Measurements from ENCODE around the gene NHERF2. TPM values are rescaled to one million over a fixed set of nuclear protein-coding genes. Genes with fewer than 3 reads are reported as not detected.

The NHERF2 gene
- polyA plus RNA-seq, 3 donors from 2014 or later = 0.54 to 1.4 TPM; not detected in 1

GRCh38 chr16:2040041-2040786 is 13.5 kb downstream of the NHERF2 start:
- Mint-ChIP-seq H3K36me3 (no peaks in the 10 kb centered on the region), H3K27me3 (ENCODE audit: low read depth in 3 of 3) (peaks cover 0 to 2% (median 0%) of the 10 kb centered on the region in 3 donors), H3K4me1 (no peaks in the 10 kb centered on the region), H3K4me3 (no peak overlapping the region), H3K27ac (no peak overlapping the region), H3K9me3 (no peaks in the 10 kb centered on the region)
- no peak for DNase-seq

- DNase-seq = no peak
- peaks cover 0 to 2% (median 0%) of the 10 kb centered on the region in 3 donors for H3K27me3 Mint-ChIP-seq (ENCODE audit: low read depth in 3 of 3)
- no peaks in the 10 kb centered on the region for H3K36me3 Mint-ChIP-seq
- no peaks in the 10 kb centered on the region for H3K9me3 Mint-ChIP-seq
- no peak overlapping the region for H3K27ac Mint-ChIP-seq
- H3K4me1 Mint-ChIP-seq = no peaks in the 10 kb centered on the region
- no peak overlapping the region for H3K4me3 Mint-ChIP-seq
These were observed 14.3 kb downstream of the NHERF2 start for GRCh38 chr16:2040787-2041522.

- no peak overlapping the region for H3K4me3 Mint-ChIP-seq
- H3K27ac Mint-ChIP-seq = no peak overlapping the region
- H3K4me1 Mint-ChIP-seq = peaks cover 5 to 8% of the 10 kb centered on the region in 2 donors
- peaks cover 0 to 3% (median 0%) of the 10 kb centered on the region in 3 donors for H3K27me3 Mint-ChIP-seq (ENCODE audit: low read depth in 3 of 3)
- H3K36me3 Mint-ChIP-seq = no peaks in the 10 kb centered on the region
- no peak for DNase-seq
- H3K9me3 Mint-ChIP-seq = no peaks in the 10 kb centered on the region
These were observed 15.7 kb downstream of the NHERF2 start for GRCh38 chr16:2042171-2042985.

GRCh38 chr16:2042986-2043666 is 16.4 kb downstream of the NHERF2 start:
- no peak overlapping the region for H3K27ac Mint-ChIP-seq
- H3K36me3 Mint-ChIP-seq = no peaks in the 10 kb centered on the region
- H3K4me1 Mint-ChIP-seq = peaks cover 6 to 9% of the 10 kb centered on the region in 2 donors
- H3K9me3 Mint-ChIP-seq = no peaks in the 10 kb centered on the region
- no peak overlapping the region for H3K4me3 Mint-ChIP-seq
- H3K27me3 Mint-ChIP-seq (ENCODE audit: low read depth in 3 of 3) = peaks cover 0 to 4% (median 0%) of the 10 kb centered on the region in 3 donors
- DNase-seq = no peak

GRCh38 chr16:2043667-2044451 is 17.2 kb downstream of the NHERF2 start:
- H3K4me1 Mint-ChIP-seq = peaks cover 13 to 17% of the 10 kb centered on the region in 2 donors
- H3K4me3 Mint-ChIP-seq = no peak overlapping the region
- no peaks in the 10 kb centered on the region for H3K9me3 Mint-ChIP-seq
- no peaks in the 10 kb centered on the region for H3K36me3 Mint-ChIP-seq
- DNase-seq = no peak
- peaks cover 0 to 7% (median 0%) of the 10 kb centered on the region in 3 donors for H3K27me3 Mint-ChIP-seq (ENCODE audit: low read depth in 3 of 3)
- H3K27ac Mint-ChIP-seq = no peak overlapping the region

- peaks cover 0 to 7% (median 0%) of the 10 kb centered on the region in 3 donors for H3K27me3 Mint-ChIP-seq (ENCODE audit: low read depth in 3 of 3)
- H3K9me3 Mint-ChIP-seq = no peaks in the 10 kb centered on the region
- H3K27ac Mint-ChIP-seq = no peak overlapping the region
- no peak overlapping the region for H3K4me3 Mint-ChIP-seq
- H3K4me1 Mint-ChIP-seq = peaks cover 18 to 19% of the 10 kb centered on the region in 2 donors
- no peak for DNase-seq
- no peaks in the 10 kb centered on the region for H3K36me3 Mint-ChIP-seq
These were observed 17.8 kb downstream of the NHERF2 start for GRCh38 chr16:2044541-2044940.

- peaks cover 0 to 2% (median 0%) of the 10 kb centered on the region in 3 donors for H3K36me3 Mint-ChIP-seq
- peak overlapping the region; percentile 89 to 91 (median 91) for H3K4me3 Mint-ChIP-seq
- peaks cover 19% of the 10 kb centered on the region in 2 donors for H3K4me1 Mint-ChIP-seq
- peaks cover 0 to 7% (median 0%) of the 10 kb centered on the region in 3 donors for H3K27me3 Mint-ChIP-seq (ENCODE audit: low read depth in 3 of 3)
- H3K9me3 Mint-ChIP-seq = no peaks in the 10 kb centered on the region
- peak overlapping the region in 1 of 6 donors; percentile 34 for H3K27ac Mint-ChIP-seq
- no peak for DNase-seq
These were observed 19.5 kb downstream of the NHERF2 start for GRCh38 chr16:2045965-2046892.

- peak overlapping the region; percentile 89 to 91 (median 91) for H3K4me3 Mint-ChIP-seq
These were observed 20.2 kb downstream of the NHERF2 start for GRCh38 chr16:2046893-2047329.

GRCh38 chr16:2047330-2048115 is 20.8 kb downstream of the NHERF2 start, which contains the start of the genes NTHL1 and TSC2:
NTHL1 (minus strand) TSS chr16:2047834; CDS start chr16:2047823, 11 bp downstream.
TSC2 (plus strand) TSS chr16:2047985; CDS start chr16:2048616, 631 bp downstream.
- Mint-ChIP-seq H3K27me3 (ENCODE audit: low read depth in 3 of 3) (peaks cover 0 to 7% (median 0%) of the 10 kb centered on the region in 3 donors), H3K4me3 (peak within 1 kb of the TSS; percentile 89 to 91 (median 91)), H3K4me1 (peaks cover 19 to 20% of the 10 kb centered on the region in 2 donors), H3K27ac (peak within 1 kb of the TSS; percentile 60 to 92 (median 67)), H3K9me3 (no peaks in the 10 kb centered on the region), H3K36me3 (peaks cover 0 to 5% (median 0%) of the 10 kb centered on the region in 3 donors)
- DNase-seq = peak; percentile 91 to 92 (median 92)

More at GRCh38 chr16:2046893-2047329, 20.2 kb downstream of the NHERF2 start:
- DNase-seq = no peak
- Mint-ChIP-seq H3K4me1 (peaks cover 19 to 20% of the 10 kb centered on the region in 2 donors), H3K27me3 (ENCODE audit: low read depth in 3 of 3) (peaks cover 0 to 7% (median 0%) of the 10 kb centered on the region in 3 donors), H3K36me3 (peaks cover 0 to 5% (median 0%) of the 10 kb centered on the region in 3 donors), H3K27ac (peak overlapping the region in 2 of 6 donors; percentile 34 to 66), H3K9me3 (no peaks in the 10 kb centered on the region)

- DNase-seq = no peak
- H3K4me3 Mint-ChIP-seq = peak overlapping the region; percentile 85 to 89 (median 88)
- no peaks in the 10 kb centered on the region for H3K9me3 Mint-ChIP-seq
- peaks cover 0 to 5% (median 0%) of the 10 kb centered on the region in 3 donors for H3K36me3 Mint-ChIP-seq
- peak overlapping the region; percentile 53 to 92 (median 66) for H3K27ac Mint-ChIP-seq
- H3K27me3 Mint-ChIP-seq (ENCODE audit: low read depth in 3 of 3) = peaks cover 0 to 7% (median 0%) of the 10 kb centered on the region in 3 donors
- H3K4me1 Mint-ChIP-seq = peaks cover 19 to 20% of the 10 kb centered on the region in 2 donors
These were observed 21.4 kb downstream of the NHERF2 start for GRCh38 chr16:2048116-2048543.

GRCh38 chr16:2053211-2053610 is 26.5 kb downstream of the NHERF2 start:
- Mint-ChIP-seq H3K27me3 (ENCODE audit: low read depth in 3 of 3) (peaks cover 0 to 6% (median 0%) of the 10 kb centered on the region in 3 donors), H3K36me3 (peaks cover 0 to 11% (median 0%) of the 10 kb centered on the region in 3 donors), H3K27ac (no peak overlapping the region)

More at GRCh38 chr16:2053211-2053610, 26.5 kb downstream of the NHERF2 start:
- Mint-ChIP-seq H3K4me1 (peaks cover 10 to 13% of the 10 kb centered on the region in 2 donors), H3K9me3 (no peaks in the 10 kb centered on the region), H3K4me3 (no peak overlapping the region)
- no peak for DNase-seq
